KBM-7 (cell line): ENCODE measurements around the gene FBXO11.
"Not testable (repeated sequence)": the region's sequence is repeated elsewhere in the genome, so short reads cannot be mapped to it uniquely, and the experiment has no call there.

Experiments used
- DNase-seq: peaks from one replicate; pipeline ENCODE4 v3.0.0-alpha.2; 2015
- in situ Hi-C: fragments of 300-500 bp; cut with MboI; formaldehyde crosslinking; loops from 2 replicates; pipeline ENCODE4 v1.14.3; 2020; ENCODE audit warnings: low sequenced_read_pairs, low pct_unique_long_range_greater_than_20kb, mixed read lengths

The FBXO11 gene

GRCh38 chr2:47906157-47907038, at the start of gene FBXO11:
FBXO11 (minus strand) TSS chr2:47906498; CDS start chr2:47905720, 778 bp downstream.
- DNase-seq = peak; percentile 95
- in situ Hi-C loops = no loop called here

GRCh38 chr2:47950340-47951301, 44.3 kb upstream of the FBXO11 start:
- in situ Hi-C loops = no loop called here
- DNase-seq = no peak

- no peak for DNase-seq
- in situ Hi-C loops = no loop called here
Measured at GRCh38 chr2:47946593-47946992, 40.3 kb upstream of the FBXO11 start.

GRCh38 chr2:47945046-47945781, 38.9 kb upstream of the FBXO11 start:
- in situ Hi-C loops = no loop called here
- no peak for DNase-seq

- no peak for DNase-seq
- in situ Hi-C loops = no loop called here
Measured at GRCh38 chr2:47941936-47942335, 35.6 kb upstream of the FBXO11 start.

GRCh38 chr2:47937677-47938076, 31.4 kb upstream of the FBXO11 start:
- in situ Hi-C loops = no loop called here
- no peak for DNase-seq

GRCh38 chr2:47935071-47935470, 28.8 kb upstream of the FBXO11 start:
- in situ Hi-C loops = no loop called here
- DNase-seq = no peak

- in situ Hi-C loops = no loop called here
- no peak for DNase-seq
Measured at GRCh38 chr2:47918043-47918442, 11.7 kb upstream of the FBXO11 start.

- no peak for DNase-seq
- in situ Hi-C loops = no loop called here
Measured at GRCh38 chr2:47917276-47917961, 11.1 kb upstream of the FBXO11 start.

- DNase-seq = no peak
Measured at GRCh38 chr2:47916412-47916811, 10.1 kb upstream of the FBXO11 start.

GRCh38 chr2:47910662-47911061, 4.4 kb upstream of the FBXO11 start:
- DNase-seq, in situ Hi-C loops: not testable (repeated sequence)

More at GRCh38 chr2:47916412-47916811, 10.1 kb upstream of the FBXO11 start:
- in situ Hi-C loops = no loop called here

- in situ Hi-C loops = no loop called here
- DNase-seq = no peak
Measured at GRCh38 chr2:47908682-47909081, 2.4 kb upstream of the FBXO11 start.

- in situ Hi-C loops = no loop called here
- peak; percentile 25 for DNase-seq
Measured at GRCh38 chr2:47907039-47907781, 912 bp upstream of the FBXO11 start.

GRCh38 chr2:47905386-47906156, 727 bp downstream of the FBXO11 start:
- DNase-seq = peak; percentile 49
- in situ Hi-C loops = no loop called here

GRCh38 chr2:47903781-47904490, 2.4 kb downstream of the FBXO11 start:
- no peak for DNase-seq
- in situ Hi-C loops = no loop called here

- in situ Hi-C loops = not testable (repeated sequence)
Measured at GRCh38 chr2:47901892-47902291, 4.4 kb downstream of the FBXO11 start.

GRCh38 chr2:47900857-47901256, 5.4 kb downstream of the FBXO11 start:
- DNase-seq = no peak
- in situ Hi-C loops = no loop called here

More at GRCh38 chr2:47901892-47902291, 4.4 kb downstream of the FBXO11 start:
- not testable (repeated sequence) for DNase-seq
